Cardiac muscle cell (in vitro differentiated cells and primary cell): Measurements from ENCODE around the gene PIK3AP1. TPM values are rescaled to one million over a fixed set of nuclear protein-coding genes. Genes with fewer than 3 reads are reported as not detected.

Experiments
- DNase-seq, 2 donors: peaks; one replicate each; pipeline versions ENCODE4 v3.0.0 to v3.0.0-alpha.2; 2010 to 2017; ENCODE audit warnings: low read depth in 1 of 2, low spot score in 1 of 2
- H3K27ac ChIP-seq: fragments of 200-600 bp; sonication (generic); 2 replicates; pipeline ENCODE4 v1.5.1; 2016
- H3K27me3 ChIP-seq: fragments of 200-600 bp; sonication (generic); 2 replicates; pipeline ENCODE4 v1.6.0; 2016; ENCODE audit warnings: control low read depth
- H3K36me3 ChIP-seq: fragments of 200-600 bp; sonication (generic); 2 replicates; pipeline ENCODE4 v1.5.1; 2016; ENCODE audit warnings: control low read depth
- H3K4me1 ChIP-seq: fragments of 200-600 bp; sonication (generic); 2 replicates; pipeline ENCODE4 v1.8.1; 2017; ENCODE audit warnings: low read depth, mild to moderate bottlenecking, mixed run types
- H3K4me3 ChIP-seq: fragments of 200-600 bp; sonication (generic); 2 replicates; pipeline ENCODE4 v1.5.1; 2016; ENCODE audit warnings: mild to moderate bottlenecking
- H3K9me3 ChIP-seq: fragments of 200-600 bp; sonication (generic); 2 replicates; pipeline ENCODE4 v1.5.1; 2017; ENCODE audit warnings: low read depth, mild to moderate bottlenecking, control low read depth
- polyA plus RNA-seq: library from polyadenylated mRNA; unstranded; fragments of >200 nt; fragmentation: Nextera tagmentation; extraction: Ambion mirVana; gene quantifications from 2 replicates; pipeline ENCODE4 v1.2.1, GENCODE V29; 2016
- total RNA-seq: library from RNA; depleted of rRNA; stranded (reverse); fragments of >200 nt; gene quantifications from 2 replicates; pipeline ENCODE4 v1.2.3, GENCODE V29; 2016
- TF ChIP-seq, protein P1 (sequence below): IDR thresholded peaks from 2 replicates; pipeline ENCODE4 v1.5.1; 2012; ENCODE audit warnings: low read depth, mild to moderate bottlenecking, low read length

The PIK3AP1 gene, protein sequence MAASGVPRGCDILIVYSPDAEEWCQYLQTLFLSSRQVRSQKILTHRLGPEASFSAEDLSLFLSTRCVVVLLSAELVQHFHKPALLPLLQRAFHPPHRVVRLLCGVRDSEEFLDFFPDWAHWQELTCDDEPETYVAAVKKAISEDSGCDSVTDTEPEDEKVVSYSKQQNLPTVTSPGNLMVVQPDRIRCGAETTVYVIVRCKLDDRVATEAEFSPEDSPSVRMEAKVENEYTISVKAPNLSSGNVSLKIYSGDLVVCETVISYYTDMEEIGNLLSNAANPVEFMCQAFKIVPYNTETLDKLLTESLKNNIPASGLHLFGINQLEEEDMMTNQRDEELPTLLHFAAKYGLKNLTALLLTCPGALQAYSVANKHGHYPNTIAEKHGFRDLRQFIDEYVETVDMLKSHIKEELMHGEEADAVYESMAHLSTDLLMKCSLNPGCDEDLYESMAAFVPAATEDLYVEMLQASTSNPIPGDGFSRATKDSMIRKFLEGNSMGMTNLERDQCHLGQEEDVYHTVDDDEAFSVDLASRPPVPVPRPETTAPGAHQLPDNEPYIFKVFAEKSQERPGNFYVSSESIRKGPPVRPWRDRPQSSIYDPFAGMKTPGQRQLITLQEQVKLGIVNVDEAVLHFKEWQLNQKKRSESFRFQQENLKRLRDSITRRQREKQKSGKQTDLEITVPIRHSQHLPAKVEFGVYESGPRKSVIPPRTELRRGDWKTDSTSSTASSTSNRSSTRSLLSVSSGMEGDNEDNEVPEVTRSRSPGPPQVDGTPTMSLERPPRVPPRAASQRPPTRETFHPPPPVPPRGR
- 2.0 and 2.7 TPM in 2 replicates for total RNA-seq
- polyA plus RNA-seq, result 1.1 and 1.3 TPM in 2 replicates

DNA sequence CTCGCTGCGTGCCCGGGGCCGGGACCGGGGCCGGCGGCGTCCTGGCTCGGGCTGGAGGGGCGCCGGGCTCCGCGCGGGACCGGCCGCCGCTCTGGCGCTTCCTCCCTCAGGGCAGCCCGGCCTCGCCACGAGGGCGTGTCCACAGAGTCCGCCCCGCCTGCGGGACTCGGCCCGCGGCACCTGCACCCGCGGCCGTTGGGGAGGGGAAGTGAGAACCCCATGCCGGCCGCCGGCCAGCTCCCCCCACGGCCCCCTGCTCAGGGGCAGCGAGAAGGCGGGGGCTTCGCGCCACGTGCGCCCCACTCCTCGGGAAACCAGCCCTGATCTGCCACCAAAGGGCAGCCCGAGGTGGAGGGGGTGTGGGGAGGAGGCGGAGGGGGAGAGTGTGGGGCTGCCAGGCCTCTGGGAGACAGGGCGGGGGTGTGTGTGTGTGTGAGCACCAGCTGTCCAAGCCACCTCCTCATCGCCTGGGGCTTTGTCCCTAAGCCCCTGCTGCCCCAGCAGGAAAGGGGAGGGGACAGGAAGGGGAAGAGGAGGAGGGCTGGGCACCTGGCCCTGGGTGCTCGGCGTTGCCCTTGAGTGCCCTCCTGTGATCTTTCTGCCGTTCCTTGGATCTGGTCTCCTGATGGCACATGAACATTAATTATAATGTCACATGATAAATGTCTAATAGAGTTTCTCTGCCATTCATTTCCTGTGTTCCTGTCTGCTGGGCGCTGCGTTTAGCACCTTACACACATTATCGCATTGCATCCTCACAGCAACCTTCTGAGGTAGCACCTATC is at the start of gene PIK3AP1:
Gene PIK3AP1 (minus strand): TSS at position 93 of the 785 bp plus-strand sequence. CDS start 120 bp downstream, outside the sequence.
- Histone ChIP-seq H3K4me3 (peak within 1 kb of the TSS; percentile 57), H3K9me3 (no peaks in the 10 kb centered on the region), H3K27ac (no peak within 1 kb of the TSS), H3K36me3 (no peaks in the 10 kb centered on the region), H3K4me1 (no peaks in the 10 kb centered on the region), H3K27me3 (peaks cover 9% of the 10 kb centered on the region)
- TF ChIP-seq, protein P1, sequence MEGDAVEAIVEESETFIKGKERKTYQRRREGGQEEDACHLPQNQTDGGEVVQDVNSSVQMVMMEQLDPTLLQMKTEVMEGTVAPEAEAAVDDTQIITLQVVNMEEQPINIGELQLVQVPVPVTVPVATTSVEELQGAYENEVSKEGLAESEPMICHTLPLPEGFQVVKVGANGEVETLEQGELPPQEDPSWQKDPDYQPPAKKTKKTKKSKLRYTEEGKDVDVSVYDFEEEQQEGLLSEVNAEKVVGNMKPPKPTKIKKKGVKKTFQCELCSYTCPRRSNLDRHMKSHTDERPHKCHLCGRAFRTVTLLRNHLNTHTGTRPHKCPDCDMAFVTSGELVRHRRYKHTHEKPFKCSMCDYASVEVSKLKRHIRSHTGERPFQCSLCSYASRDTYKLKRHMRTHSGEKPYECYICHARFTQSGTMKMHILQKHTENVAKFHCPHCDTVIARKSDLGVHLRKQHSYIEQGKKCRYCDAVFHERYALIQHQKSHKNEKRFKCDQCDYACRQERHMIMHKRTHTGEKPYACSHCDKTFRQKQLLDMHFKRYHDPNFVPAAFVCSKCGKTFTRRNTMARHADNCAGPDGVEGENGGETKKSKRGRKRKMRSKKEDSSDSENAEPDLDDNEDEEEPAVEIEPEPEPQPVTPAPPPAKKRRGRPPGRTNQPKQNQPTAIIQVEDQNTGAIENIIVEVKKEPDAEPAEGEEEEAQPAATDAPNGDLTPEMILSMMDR, result no peak
- DNase-seq, result peak; percentile 4 to 62

GRCh38 chr10:96768136-96768535 is 47.8 kb upstream of the PIK3AP1 start:
- H3K4me1 ChIP-seq, result no peaks in the 10 kb centered on the region
- H3K4me3 ChIP-seq, result no peak overlapping the region
- H3K27me3 ChIP-seq, result no peaks in the 10 kb centered on the region
- no peaks in the 10 kb centered on the region for H3K36me3 ChIP-seq
- DNase-seq, result no peak
- TF ChIP-seq, protein P1, result no peak
- no peaks in the 10 kb centered on the region for H3K9me3 ChIP-seq
- H3K27ac ChIP-seq, result no peak overlapping the region

GRCh38 chr10:96767611-96768010 is 47.3 kb upstream of the PIK3AP1 start:
- H3K4me3 ChIP-seq, result no peak overlapping the region

DNA sequence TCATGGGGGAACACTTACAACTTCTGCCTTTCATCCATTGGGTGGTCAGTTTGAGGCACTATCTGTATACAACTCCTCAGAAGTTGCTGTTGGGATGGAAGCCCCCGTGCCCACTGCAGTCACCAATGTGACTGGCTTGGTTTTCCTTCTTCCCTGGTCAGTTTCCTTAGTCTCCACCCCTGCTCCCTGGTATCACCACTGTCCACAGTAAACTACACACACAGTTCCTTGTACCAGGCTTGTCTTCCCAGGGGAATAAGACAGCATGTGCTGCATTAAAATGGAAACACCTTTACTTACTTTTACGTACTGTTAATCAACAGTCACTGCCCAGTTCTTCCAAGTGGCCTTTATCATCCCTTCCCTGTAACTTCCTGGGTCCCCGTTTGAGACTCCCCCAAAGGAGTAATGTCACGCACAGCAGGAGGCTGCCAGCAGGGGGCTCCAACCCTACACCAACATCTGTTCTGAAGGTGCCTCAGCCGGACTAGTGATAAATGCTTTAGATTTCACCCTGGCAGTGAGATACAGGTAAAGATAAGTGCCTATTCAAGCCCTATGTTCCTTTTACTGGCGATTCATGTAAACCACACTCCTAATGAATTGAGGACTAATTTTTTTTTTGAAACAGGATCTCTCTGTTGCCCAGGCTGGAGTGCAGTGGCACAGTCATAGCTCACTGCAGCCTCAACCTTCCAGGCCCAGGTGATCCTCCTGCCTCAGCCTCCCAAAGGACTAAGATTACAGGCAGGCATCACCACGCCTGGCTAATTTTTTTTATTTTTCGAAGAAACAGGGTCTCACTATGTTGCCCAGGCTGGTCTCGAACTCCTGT is 45.3 kb upstream of the PIK3AP1 start:
- no peak overlapping the region for H3K27ac ChIP-seq
- TF ChIP-seq, protein P1, result peak; percentile 93
- DNase-seq, result peak; percentile 61
- H3K4me3 ChIP-seq, result no peak overlapping the region
- no peaks in the 10 kb centered on the region for H3K9me3 ChIP-seq
- H3K36me3 ChIP-seq, result no peaks in the 10 kb centered on the region
- no peaks in the 10 kb centered on the region for H3K4me1 ChIP-seq
- no peaks in the 10 kb centered on the region for H3K27me3 ChIP-seq

More at GRCh38 chr10:96767611-96768010, 47.3 kb upstream of the PIK3AP1 start:
- no peaks in the 10 kb centered on the region for H3K9me3 ChIP-seq
- DNase-seq, result no peak
- H3K27me3 ChIP-seq, result no peaks in the 10 kb centered on the region
- no peaks in the 10 kb centered on the region for H3K4me1 ChIP-seq
- no peak overlapping the region for H3K27ac ChIP-seq
- TF ChIP-seq, protein P1, result no peak
- no peaks in the 10 kb centered on the region for H3K36me3 ChIP-seq
